ENCODE data around the gene TMC3.

The TMC3 gene

DNA sequence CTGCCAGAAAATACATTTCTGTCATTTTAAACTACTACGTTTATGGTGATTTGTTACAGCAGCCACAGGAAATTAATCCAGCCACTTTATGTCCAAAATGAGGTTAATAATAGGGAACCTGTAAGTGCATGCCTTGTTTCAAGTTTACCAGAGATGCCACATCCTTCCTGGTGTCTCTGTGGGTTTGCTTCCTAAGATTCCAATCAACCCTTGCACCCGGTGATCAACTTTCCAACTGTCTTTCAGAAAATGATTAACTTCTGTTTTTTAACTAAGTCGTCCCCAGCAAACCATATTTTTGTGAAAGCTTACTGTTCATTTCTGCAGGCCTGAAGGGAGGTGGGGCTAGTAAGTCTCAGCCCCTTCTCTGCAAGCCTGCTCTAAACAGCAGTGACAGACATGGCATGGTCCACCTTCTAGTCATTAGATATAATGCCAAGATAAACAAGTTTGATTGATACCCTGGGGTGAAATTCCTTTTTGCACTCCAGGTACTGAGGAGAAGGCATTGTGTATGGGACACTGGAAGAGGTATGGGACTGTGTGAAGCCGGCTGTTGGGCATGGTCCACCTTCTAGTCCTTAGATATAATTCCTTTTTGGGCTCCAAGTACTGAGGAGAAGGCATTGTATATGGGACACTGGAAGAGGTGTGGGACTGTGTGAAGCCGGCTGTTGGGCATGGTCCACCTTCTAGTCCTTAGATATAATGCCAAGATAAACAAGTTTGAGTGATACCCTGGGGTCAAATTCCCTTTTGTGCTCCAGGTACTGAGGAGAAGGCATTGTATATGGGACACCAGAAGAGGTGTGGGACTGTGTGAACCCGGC is 11.1 kb upstream of the TMC3 start:
- no peak for DNase-seq (ENCODE audit: low spot score)
- TF ChIP-seq, protein P1, sequence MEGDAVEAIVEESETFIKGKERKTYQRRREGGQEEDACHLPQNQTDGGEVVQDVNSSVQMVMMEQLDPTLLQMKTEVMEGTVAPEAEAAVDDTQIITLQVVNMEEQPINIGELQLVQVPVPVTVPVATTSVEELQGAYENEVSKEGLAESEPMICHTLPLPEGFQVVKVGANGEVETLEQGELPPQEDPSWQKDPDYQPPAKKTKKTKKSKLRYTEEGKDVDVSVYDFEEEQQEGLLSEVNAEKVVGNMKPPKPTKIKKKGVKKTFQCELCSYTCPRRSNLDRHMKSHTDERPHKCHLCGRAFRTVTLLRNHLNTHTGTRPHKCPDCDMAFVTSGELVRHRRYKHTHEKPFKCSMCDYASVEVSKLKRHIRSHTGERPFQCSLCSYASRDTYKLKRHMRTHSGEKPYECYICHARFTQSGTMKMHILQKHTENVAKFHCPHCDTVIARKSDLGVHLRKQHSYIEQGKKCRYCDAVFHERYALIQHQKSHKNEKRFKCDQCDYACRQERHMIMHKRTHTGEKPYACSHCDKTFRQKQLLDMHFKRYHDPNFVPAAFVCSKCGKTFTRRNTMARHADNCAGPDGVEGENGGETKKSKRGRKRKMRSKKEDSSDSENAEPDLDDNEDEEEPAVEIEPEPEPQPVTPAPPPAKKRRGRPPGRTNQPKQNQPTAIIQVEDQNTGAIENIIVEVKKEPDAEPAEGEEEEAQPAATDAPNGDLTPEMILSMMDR (IDR thresholded peaks at IDR 0.05; ENCODE audit: extremely low read depth, missing control alignments), result no peak

DNA sequence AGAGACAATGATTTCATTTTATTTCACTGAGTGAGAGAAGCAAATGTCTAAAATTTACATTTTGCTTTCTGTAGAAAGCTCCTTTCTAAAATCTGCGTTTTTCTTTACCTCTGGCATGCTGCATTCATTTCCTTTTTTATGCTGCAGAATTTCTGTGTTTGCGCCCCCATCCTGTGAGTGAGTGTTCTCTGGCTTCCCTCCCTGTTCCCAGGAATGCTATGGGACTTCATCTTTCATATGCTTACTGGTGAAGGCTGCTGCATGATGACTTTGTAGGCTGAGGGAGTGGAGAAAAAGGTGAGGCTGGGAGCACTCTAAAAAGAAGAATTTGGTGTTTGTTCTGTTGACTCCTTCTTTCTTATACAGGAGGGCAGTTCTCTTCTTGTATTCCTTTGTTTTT is 7.7 kb upstream of the TMC3 start:
- no peak for DNase-seq (ENCODE audit: low spot score)
- TF ChIP-seq, protein P1 (IDR thresholded peaks at IDR 0.05; ENCODE audit: extremely low read depth, missing control alignments), result no peak

DNA sequence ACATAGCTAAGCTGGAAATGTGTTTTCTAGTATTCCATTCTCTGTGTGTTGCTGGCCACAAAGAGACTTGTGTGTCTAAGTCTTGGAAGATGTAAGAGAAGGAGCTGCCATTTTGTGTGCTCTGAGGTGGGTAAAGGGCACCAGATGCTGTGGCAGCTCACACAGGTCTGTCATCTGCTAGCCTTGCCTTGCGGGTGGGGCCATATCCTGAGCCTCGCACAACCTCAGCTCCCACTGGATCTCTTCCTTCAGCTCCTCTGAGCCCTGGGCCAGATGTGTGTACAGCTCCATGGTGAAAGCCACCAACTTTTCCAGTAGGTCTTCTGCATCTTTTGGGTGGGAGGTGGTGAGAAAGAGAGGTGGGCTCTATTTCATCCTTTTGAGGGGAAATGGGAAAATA is 6.7 kb upstream of the TMC3 start:
- TF ChIP-seq, protein P1 (IDR thresholded peaks at IDR 0.05; ENCODE audit: extremely low read depth, missing control alignments), result no peak
- no peak for DNase-seq (ENCODE audit: low spot score)

DNA sequence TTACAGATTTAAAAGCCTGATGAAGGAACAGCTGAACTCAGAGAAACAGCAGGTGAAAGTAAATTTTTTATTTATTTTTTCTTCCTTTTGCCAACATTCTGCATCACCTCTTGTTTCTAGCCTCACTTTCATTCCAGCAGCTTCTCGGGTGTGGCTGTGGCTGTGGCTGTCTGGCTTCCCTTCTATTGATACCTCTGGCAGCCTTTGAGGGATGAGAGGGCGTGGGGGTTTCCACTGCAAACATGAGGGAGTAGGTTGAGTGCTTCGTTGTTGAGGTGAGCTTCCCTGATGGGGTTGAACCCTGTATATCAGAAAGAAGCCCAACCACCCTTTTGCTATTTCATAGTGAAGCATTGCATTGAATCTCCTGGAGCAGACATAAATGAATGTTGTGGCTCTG is 6.2 kb upstream of the TMC3 start:
- no peak for DNase-seq (ENCODE audit: low spot score)
- TF ChIP-seq, protein P1 (IDR thresholded peaks at IDR 0.05; ENCODE audit: extremely low read depth, missing control alignments), result no peak

DNA sequence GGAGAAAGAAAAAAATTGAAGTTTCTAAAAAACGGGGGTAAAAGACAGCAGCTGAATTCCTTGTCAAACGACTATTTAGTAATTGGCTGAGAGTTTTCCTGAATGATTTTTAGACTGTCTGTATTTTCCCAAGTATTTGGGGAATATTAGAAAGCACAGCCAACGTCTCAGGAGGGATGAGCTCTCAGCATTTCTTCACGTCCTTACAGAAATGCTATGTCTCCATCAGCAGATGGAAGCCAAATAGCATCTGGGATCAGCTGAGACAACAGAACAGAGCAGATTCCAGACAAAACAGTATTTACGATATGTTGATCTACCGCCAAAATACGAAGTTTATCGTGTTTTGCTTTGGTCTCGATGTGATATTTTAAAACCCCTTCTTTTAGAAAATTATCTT is 5.3 kb upstream of the TMC3 start:
- TF ChIP-seq, protein P1 (IDR thresholded peaks at IDR 0.05; ENCODE audit: extremely low read depth, missing control alignments), result no peak

DNA sequence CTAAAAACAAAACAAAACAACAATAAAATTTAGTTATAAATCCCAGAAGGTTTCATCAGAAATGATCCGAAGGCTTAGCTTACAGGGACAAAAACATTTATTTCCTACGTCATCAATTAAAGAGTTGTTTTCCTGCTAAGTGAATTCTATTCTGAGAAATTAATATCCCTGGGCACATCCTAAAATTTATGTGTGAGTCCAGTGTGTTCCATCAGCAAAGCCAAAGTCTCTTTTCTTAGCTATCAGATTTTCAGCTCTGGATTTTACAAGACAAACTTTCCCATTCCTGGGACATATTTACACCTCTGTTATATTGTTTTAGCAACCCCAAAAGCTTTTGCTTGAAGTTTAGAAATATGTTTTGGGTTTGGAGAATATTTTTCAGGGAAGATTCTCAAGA is 4.4 kb upstream of the TMC3 start:
- DNase-seq (ENCODE audit: low spot score), result no peak
- TF ChIP-seq, protein P1 (IDR thresholded peaks at IDR 0.05; ENCODE audit: extremely low read depth, missing control alignments), result no peak

More for the DNA sequence above, 5.3 kb upstream of the TMC3 start:
- DNase-seq (ENCODE audit: low spot score), result no peak

DNA sequence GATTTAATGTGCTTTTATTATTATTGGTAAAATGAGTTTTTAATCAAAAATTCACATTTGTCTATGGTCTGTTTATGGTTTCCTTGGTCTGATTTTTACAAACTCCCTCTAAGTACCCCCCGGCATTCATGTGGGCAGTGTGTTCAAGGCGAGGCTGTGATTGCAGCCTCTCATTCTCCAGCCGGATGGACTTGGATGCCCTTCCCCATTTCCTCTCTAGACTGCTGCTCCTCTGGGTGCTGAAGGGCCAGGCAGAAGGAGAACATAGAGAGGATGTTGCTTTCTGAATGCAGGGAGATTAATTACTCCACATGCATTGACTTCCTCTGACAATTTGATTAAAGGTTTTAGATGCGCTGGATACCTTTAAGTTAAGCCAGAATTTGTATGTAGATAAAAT is 3.9 kb upstream of the TMC3 start:
- no peak for DNase-seq (ENCODE audit: low spot score)
- TF ChIP-seq, protein P1 (IDR thresholded peaks at IDR 0.05; ENCODE audit: extremely low read depth, missing control alignments), result no peak
